Rectal smooth muscle tissue (tissue), 1 donor: ENCODE data around the gene MPHOSPH9.

Experiments
- H3K27ac ChIP-seq: one replicate; pipeline ENCODE4 v1.7.0; 2013; ENCODE audit warnings: low read depth, low read length, inconsistent platforms
- H3K27me3 ChIP-seq: one replicate; pipeline ENCODE4 v1.7.0; 2013; ENCODE audit warnings: low read length; ENCODE audit not compliant: control insufficient read depth, insufficient read depth
- H3K36me3 ChIP-seq: one replicate; pipeline ENCODE4 v1.7.0; 2013; ENCODE audit warnings: low read length; ENCODE audit not compliant: control insufficient read depth, insufficient read depth
- H3K4me1 ChIP-seq: one replicate; pipeline ENCODE4 v1.7.0; 2013; ENCODE audit warnings: low read length; ENCODE audit not compliant: control insufficient read depth, insufficient read depth
- H3K4me3 ChIP-seq: one replicate; pipeline ENCODE4 v1.7.0; 2013; ENCODE audit warnings: low read length
- H3K9ac ChIP-seq: one replicate; pipeline ENCODE4 v1.7.0; 2013; ENCODE audit warnings: low read length

The MPHOSPH9 gene

GRCh38 chr12:123106640-123107359, 126.1 kb downstream of the MPHOSPH9 start:
- no peak overlapping the region for H3K4me3 ChIP-seq
- peaks cover under 1% of the 10 kb centered on the region for H3K4me1 ChIP-seq
- no peak overlapping the region for H3K9ac ChIP-seq
- peaks cover 3% of the 10 kb centered on the region for H3K36me3 ChIP-seq
- H3K27me3 ChIP-seq, result no peaks in the 10 kb centered on the region
- H3K27ac ChIP-seq, result no peak overlapping the region

- H3K9ac ChIP-seq, result no peak overlapping the region
- H3K27me3 ChIP-seq, result no peaks in the 10 kb centered on the region
- H3K4me1 ChIP-seq, result no peaks in the 10 kb centered on the region
- H3K4me3 ChIP-seq, result no peak overlapping the region
- H3K27ac ChIP-seq, result no peak overlapping the region
- H3K36me3 ChIP-seq, result peaks cover 3% of the 10 kb centered on the region
Observed at GRCh38 chr12:123105211-123105826, 127.6 kb downstream of the MPHOSPH9 start.

GRCh38 chr12:123104809-123105208, 128.1 kb downstream of the MPHOSPH9 start:
- Histone ChIP-seq H3K9ac (no peak overlapping the region), H3K4me1 (no peaks in the 10 kb centered on the region), H3K4me3 (no peak overlapping the region), H3K36me3 (peaks cover 3% of the 10 kb centered on the region), H3K27me3 (no peaks in the 10 kb centered on the region), H3K27ac (no peak overlapping the region)
